NCI-H2107 treated with DMSO at 0.1 percent for 48 hours (cell line): ENCODE results near the gene OR2A14.
"Not testable (repeated sequence)": the region's sequence is repeated elsewhere in the genome, so short reads cannot be mapped to it uniquely, and the experiment has no call there.

Source experiments
- DNase-seq: peaks from one replicate; lab custom pipeline; 2025; ENCODE audit not compliant: unreplicated experiment; lab: John Stamatoyannopoulos, UW

The OR2A14 gene

GRCh38 chr7:144122876-144123275, at the start of gene OR2A14:
TSS of gene OR2A14 (plus strand) at chr7:144123176. CDS start at chr7:144129113, 5,937 bp downstream.
- DNase-seq: no peak

- DNase-seq: no peak
Measured at GRCh38 chr7:144074374-144074773, 48.6 kb upstream of the OR2A14 start.

GRCh38 chr7:144085978-144086377, 37.0 kb upstream of the OR2A14 start, which contains the start of gene OR2A12:
TSS of gene OR2A12 (plus strand) at chr7:144086278. CDS start at chr7:144095108, 8,830 bp downstream.
- no peak for DNase-seq

GRCh38 chr7:144086730-144087129, 36.2 kb upstream of the OR2A14 start:
- no peak for DNase-seq

- DNase-seq: no peak
Measured at GRCh38 chr7:144087230-144087629, 35.7 kb upstream of the OR2A14 start.

GRCh38 chr7:144090667-144091066, 32.3 kb upstream of the OR2A14 start:
- no peak for DNase-seq

GRCh38 chr7:144098776-144099175, 24.2 kb upstream of the OR2A14 start:
- no peak for DNase-seq

GRCh38 chr7:144100607-144101006, 22.4 kb upstream of the OR2A14 start:
- no peak for DNase-seq

GRCh38 chr7:144102041-144102440, 20.9 kb upstream of the OR2A14 start:
- no peak for DNase-seq

GRCh38 chr7:144105211-144105610, 17.8 kb upstream of the OR2A14 start:
- no peak for DNase-seq

GRCh38 chr7:144109283-144109682, 13.7 kb upstream of the OR2A14 start, which contains the start of gene OR2A2:
TSS of gene OR2A2 (plus strand) at chr7:144109583. CDS start at chr7:144109583, 0 bp downstream.
- no peak for DNase-seq

GRCh38 chr7:144110272-144110671, 12.7 kb upstream of the OR2A14 start:
- no peak for DNase-seq

GRCh38 chr7:144113651-144114050, 9.3 kb upstream of the OR2A14 start:
- DNase-seq: no peak

GRCh38 chr7:144118341-144118740, 4.6 kb upstream of the OR2A14 start:
- DNase-seq: no peak

- peak; percentile 63 for DNase-seq
Measured at GRCh38 chr7:144127714-144128334, 4.8 kb downstream of the OR2A14 start.

- not testable (repeated sequence) for DNase-seq
Measured at GRCh38 chr7:144129601-144130000, 6.6 kb downstream of the OR2A14 start.

- DNase-seq: no peak
Measured at GRCh38 chr7:144130730-144131129, 7.8 kb downstream of the OR2A14 start.

- no peak for DNase-seq
Measured at GRCh38 chr7:144132262-144132661, 9.3 kb downstream of the OR2A14 start.

- no peak for DNase-seq
Measured at GRCh38 chr7:144133307-144133706, 10.3 kb downstream of the OR2A14 start.

- no peak for DNase-seq
Measured at GRCh38 chr7:144134116-144134515, 11.1 kb downstream of the OR2A14 start.

- DNase-seq: no peak
Measured at GRCh38 chr7:144137501-144137900, 14.5 kb downstream of the OR2A14 start.

GRCh38 chr7:144142187-144142586, 19.2 kb downstream of the OR2A14 start:
- DNase-seq: no peak

- DNase-seq: no peak
Measured at GRCh38 chr7:144144426-144144825, 21.4 kb downstream of the OR2A14 start.
